ENCODE data around the gene CNOT4. TPM values are rescaled to one million over a fixed set of nuclear protein-coding genes. Genes with fewer than 3 reads are reported as not detected.

The CNOT4 gene
- total and polyA plus RNA-seq, 9 donors, result 9.1 to 38.9 (median 30.5) TPM

DNA sequence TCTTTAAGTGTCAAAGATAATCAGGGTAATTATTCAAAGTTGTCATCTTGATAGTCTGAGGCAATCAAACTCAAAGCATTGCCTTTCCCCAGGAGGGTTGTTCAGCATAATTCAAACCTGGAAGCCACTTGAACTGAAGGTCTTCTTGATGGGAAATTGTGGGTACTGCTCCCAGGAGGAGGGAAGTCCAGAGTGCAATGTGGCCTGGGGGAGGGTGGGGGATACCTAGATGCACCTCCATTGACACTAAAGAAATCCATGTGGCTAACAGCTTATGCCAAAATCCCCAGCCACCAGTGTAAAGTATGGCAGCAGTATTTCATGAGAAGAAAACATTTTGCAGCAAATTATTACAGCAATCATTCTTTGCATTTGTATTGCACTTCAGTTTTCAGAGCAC lies 161.4 kb downstream of the CNOT4 start:
- no peak overlapping the region for H3K4me3 ChIP-seq
- H3K27ac ChIP-seq, result no peak overlapping the region
- no peaks in the 10 kb centered on the region for H3K27me3 ChIP-seq
- H3K9me3 ChIP-seq, result no peaks in the 10 kb centered on the region
- no peaks in the 10 kb centered on the region for H3K4me1 ChIP-seq (ENCODE audit: insufficient read depth)
- TF ChIP-seq POLR2A (IDR thresholded peaks at IDR 0.05), result no peak
- TF ChIP-seq, protein P1, sequence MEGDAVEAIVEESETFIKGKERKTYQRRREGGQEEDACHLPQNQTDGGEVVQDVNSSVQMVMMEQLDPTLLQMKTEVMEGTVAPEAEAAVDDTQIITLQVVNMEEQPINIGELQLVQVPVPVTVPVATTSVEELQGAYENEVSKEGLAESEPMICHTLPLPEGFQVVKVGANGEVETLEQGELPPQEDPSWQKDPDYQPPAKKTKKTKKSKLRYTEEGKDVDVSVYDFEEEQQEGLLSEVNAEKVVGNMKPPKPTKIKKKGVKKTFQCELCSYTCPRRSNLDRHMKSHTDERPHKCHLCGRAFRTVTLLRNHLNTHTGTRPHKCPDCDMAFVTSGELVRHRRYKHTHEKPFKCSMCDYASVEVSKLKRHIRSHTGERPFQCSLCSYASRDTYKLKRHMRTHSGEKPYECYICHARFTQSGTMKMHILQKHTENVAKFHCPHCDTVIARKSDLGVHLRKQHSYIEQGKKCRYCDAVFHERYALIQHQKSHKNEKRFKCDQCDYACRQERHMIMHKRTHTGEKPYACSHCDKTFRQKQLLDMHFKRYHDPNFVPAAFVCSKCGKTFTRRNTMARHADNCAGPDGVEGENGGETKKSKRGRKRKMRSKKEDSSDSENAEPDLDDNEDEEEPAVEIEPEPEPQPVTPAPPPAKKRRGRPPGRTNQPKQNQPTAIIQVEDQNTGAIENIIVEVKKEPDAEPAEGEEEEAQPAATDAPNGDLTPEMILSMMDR (IDR thresholded peaks at IDR 0.05), result no peak
- intact Hi-C loops (cut with DNase I), result no loop called here
- DNase-seq, result no peak
- H3K36me3 ChIP-seq, result no peaks in the 10 kb centered on the region

DNA sequence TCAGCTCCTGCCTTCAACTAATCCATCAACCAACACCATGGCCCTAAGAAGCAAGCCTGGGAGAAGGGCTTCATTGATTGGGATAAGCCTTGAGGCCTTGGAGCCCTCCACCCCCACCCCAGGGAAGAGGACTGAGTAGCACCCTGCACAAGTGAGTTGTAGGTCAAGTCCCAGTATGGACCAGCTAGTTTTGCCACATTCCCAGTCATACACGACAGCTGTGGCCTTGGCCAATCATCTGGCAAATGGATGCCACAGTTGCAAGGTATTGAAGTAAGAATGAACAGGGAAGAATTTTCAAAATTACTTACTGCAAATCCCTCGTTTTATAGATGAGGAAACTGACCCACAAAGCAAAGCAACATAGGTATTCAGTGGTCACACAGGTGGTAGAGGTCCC lies 166.5 kb downstream of the CNOT4 start:
- Histone ChIP-seq H3K36me3 (no peaks in the 10 kb centered on the region), H3K4me3 (no peak overlapping the region), H3K27me3 (no peaks in the 10 kb centered on the region), H3K27ac (no peak overlapping the region), H3K4me1 (ENCODE audit: insufficient read depth) (no peaks in the 10 kb centered on the region), H3K9me3 (no peaks in the 10 kb centered on the region)
- TF ChIP-seq EP300 (IDR thresholded peaks at IDR 0.05) (no peak), POLR2A (IDR thresholded peaks at IDR 0.05) (no peak)
- TF ChIP-seq, protein P1 (IDR thresholded peaks at IDR 0.05), result no peak
- no peak for DNase-seq
- intact Hi-C loops (cut with DNase I), result no loop called here
- WGBS, 3 donors, result 59 to 77% (median 63%) methylated on average over 2 of the region's 2 CpGs

DNA sequence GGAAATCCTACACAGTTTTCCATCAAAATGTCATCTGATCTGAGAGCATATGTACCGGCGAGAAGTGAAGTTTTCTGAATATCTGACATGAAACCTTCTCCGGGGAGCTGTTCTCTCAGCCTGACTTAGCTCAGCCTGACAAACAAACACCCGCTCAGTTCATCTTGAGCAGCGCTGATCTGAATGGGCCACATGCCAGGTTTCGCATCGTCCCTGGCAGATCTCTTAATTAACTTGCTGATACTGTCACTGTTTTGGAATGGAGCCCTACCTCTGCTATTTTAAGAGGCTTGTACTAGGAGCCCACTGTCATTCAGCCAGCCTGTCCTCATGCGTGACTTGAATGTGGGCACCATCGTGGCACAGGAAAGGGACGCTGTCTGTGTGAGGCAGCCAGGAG lies 167.0 kb downstream of the CNOT4 start:
- intact Hi-C loops (cut with DNase I), result no loop called here
- Histone ChIP-seq H3K9me3 (no peaks in the 10 kb centered on the region), H3K4me3 (no peak overlapping the region), H3K27ac (no peak overlapping the region), H3K27me3 (no peaks in the 10 kb centered on the region), H3K4me1 (ENCODE audit: insufficient read depth) (no peaks in the 10 kb centered on the region), H3K36me3 (no peaks in the 10 kb centered on the region)
- no peak for DNase-seq
- TF ChIP-seq EP300 (IDR thresholded peaks at IDR 0.05) (no peak), POLR2A (IDR thresholded peaks at IDR 0.05) (no peak)
- TF ChIP-seq, protein P1 (IDR thresholded peaks at IDR 0.05), result no peak
- 40 to 52% (median 45%) methylated on average over 10 of the region's 10 CpGs for WGBS, 3 donors

DNA sequence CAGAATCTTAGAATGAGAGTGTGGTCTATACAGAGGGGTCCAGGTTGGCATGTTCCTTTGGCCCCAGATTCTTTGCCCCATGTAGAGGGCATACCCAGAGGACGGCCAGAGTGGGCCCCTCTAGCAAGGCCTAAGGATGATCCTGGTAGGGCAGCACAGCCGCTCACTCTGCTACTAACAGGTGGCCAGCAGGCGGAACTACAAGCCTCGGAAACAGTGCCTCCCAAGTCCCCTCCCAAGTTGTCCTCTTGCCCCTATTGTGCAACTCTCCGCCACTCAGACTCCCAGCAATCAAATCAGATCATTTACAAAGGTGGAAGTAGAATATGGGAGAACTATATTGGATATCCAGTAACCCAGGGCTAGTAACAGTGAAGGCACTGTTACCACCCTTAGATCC lies 168.9 kb downstream of the CNOT4 start:
- no peak overlapping the region for H3K4me3 ChIP-seq
- H3K4me1 ChIP-seq (ENCODE audit: insufficient read depth), result no peaks in the 10 kb centered on the region
- no peak for DNase-seq
- TF ChIP-seq EP300 (IDR thresholded peaks at IDR 0.05), result no peak
- no peak for TF ChIP-seq POLR2A (IDR thresholded peaks at IDR 0.05)
- TF ChIP-seq, protein P1 (IDR thresholded peaks at IDR 0.05), result no peak
- no peaks in the 10 kb centered on the region for H3K27me3 ChIP-seq
- intact Hi-C loops (cut with DNase I), result no loop called here
- H3K36me3 ChIP-seq, result no peaks in the 10 kb centered on the region
- H3K27ac ChIP-seq, result no peak overlapping the region
- 74 to 92% (median 82%) methylated on average over 5 of the region's 5 CpGs for WGBS, 3 donors
- H3K9me3 ChIP-seq, result no peaks in the 10 kb centered on the region
